ENCODE data around the gene HDAC1.
A peak's percentile ranks its signal among the peaks of the same experiment; 100 is the strongest.

Gene HDAC1

GRCh38 chr1:32357614-32358013 lies 65.7 kb downstream of the HDAC1 start:
- DNase-seq, result no peak
- in situ Hi-C loops (cut with HindIII; ENCODE audit: low pct_ligation_motif_present, low pct_unique_long_range_greater_than_20kb, low sequenced_read_pairs), result no loop called here

- in situ Hi-C loops (cut with HindIII; ENCODE audit: low pct_ligation_motif_present, low pct_unique_long_range_greater_than_20kb, low sequenced_read_pairs), result no loop called here
- no peak for DNase-seq
Observed at GRCh38 chr1:32358435-32358834, 66.6 kb downstream of the HDAC1 start.

DNA sequence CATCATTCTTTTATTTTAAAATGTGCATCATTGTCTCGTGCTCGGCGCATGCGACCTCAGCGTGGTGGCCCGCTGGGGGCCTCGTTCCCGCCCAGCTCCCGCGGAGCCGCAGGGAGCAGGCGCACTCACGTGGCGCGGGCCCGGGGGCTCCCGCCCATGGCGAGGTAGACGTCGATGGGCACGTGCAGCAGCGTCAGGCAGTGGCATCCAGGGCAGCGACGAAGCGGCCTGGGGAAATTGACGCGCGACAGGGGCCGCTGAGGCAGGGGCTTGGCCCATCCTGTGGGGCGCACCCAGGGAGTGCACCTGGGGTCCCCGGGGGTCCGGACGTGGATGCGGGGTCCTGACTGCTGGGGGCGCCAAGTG lies 69.4 kb downstream of the HDAC1 start:
- in situ Hi-C loops (cut with HindIII; ENCODE audit: low pct_ligation_motif_present, low pct_unique_long_range_greater_than_20kb, low sequenced_read_pairs), result no loop called here
- DNase-seq, result no peak

- in situ Hi-C loops (cut with HindIII; ENCODE audit: low pct_ligation_motif_present, low pct_unique_long_range_greater_than_20kb, low sequenced_read_pairs), result no loop called here
- peak; percentile 30 for DNase-seq
Observed at GRCh38 chr1:32361674-32362473, 70.0 kb downstream of the HDAC1 start.

- in situ Hi-C loops (cut with HindIII; ENCODE audit: low pct_ligation_motif_present, low pct_unique_long_range_greater_than_20kb, low sequenced_read_pairs), result no loop called here
- DNase-seq, result no peak
Observed at GRCh38 chr1:32362474-32363313, 70.8 kb downstream of the HDAC1 start, which contains the start of the genes FAM229A and TSSK3. Gene FAM229A, minus strand, starts transcription at chr1:32362485. Its CDS starts 394 bp downstream, at chr1:32362091. Gene TSSK3, plus strand, starts transcription at chr1:32362539. Its CDS starts 163 bp downstream, at chr1:32362702.

- in situ Hi-C loops (cut with HindIII; ENCODE audit: low pct_ligation_motif_present, low pct_unique_long_range_greater_than_20kb, low sequenced_read_pairs), result no loop called here
- no peak for DNase-seq
Observed at GRCh38 chr1:32363713-32364112, 71.8 kb downstream of the HDAC1 start.

DNA sequence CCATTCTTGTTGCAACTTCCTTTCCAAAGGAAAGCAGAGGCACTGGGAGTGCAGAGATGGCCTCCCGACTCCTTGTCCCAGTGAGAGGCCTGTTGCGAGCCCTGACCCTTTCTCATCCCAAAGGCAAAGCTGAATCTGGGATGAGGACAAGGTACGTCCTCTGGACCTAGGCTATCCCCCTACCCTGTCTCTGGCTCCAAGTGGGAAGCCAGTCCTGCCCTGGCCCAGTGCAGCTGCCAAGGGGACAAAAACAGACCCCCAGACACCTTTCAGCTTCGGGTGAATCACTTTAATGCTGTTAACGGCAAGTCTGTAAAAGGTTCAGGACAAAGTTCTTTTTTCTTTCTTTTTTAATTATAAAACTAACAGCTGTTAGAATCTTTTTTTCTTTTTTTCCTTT lies 73.0 kb downstream of the HDAC1 start:
- no peak for DNase-seq
- in situ Hi-C loops (cut with HindIII; ENCODE audit: low pct_ligation_motif_present, low pct_unique_long_range_greater_than_20kb, low sequenced_read_pairs), result no loop called here

DNA sequence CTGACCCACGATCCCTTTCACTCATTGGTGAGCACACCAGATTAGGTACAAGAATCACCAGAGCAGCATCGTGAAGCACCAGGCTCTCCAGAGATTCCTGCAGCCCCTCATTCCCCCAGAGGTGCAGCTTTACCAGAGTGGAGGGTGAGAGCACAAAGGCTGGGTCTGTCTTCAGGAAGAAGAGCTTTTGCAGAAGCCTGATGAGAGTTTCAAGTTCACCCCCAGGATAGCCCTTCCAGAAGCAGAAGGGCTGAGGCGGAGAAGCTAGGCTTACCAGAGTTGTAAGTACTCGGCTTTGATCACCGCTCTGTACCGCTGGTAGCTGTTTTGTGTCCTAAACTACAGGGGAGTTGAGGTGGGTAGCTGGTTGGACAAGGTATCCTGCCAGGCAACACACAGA lies 73.6 kb downstream of the HDAC1 start:
- DNase-seq, result no peak
- in situ Hi-C loops (cut with HindIII; ENCODE audit: low pct_ligation_motif_present, low pct_unique_long_range_greater_than_20kb, low sequenced_read_pairs), result no loop called here

GRCh38 chr1:32367912-32368635 lies 76.2 kb downstream of the HDAC1 start:
- no peak for DNase-seq
- in situ Hi-C loops (cut with HindIII; ENCODE audit: low pct_ligation_motif_present, low pct_unique_long_range_greater_than_20kb, low sequenced_read_pairs), result no loop called here

- no peak for DNase-seq
- in situ Hi-C loops (cut with HindIII; ENCODE audit: low pct_ligation_motif_present, low pct_unique_long_range_greater_than_20kb, low sequenced_read_pairs), result no loop called here
Observed at GRCh38 chr1:32372149-32372756, 80.4 kb downstream of the HDAC1 start.

DNA sequence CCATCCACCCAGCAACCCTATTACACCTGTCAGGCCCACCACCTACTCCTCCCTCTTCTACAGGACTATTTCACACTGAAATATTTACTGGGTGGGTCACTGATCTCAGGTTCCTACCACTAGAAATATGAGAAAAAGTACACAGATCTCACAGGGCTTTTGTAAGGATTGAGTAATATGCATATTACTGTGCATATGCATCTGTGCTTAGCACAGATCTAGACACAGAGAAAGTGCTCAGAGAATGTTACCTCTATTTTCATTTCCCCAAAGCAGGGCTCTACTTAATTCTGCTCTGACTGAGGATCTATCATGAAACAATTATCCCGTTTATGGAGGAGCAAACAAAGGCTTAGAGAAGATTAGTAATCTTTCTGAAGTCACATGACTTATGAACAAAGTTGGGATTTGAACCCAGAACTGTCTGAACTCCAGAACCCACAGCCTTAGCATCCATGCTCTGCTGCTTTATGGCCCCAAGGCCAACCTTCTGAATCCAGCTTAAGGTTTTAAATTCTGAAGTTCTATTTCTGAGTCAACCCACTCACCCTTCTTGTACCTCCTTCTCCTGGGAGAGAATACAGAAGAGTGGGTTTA lies 82.2 kb downstream of the HDAC1 start:
- in situ Hi-C loops (cut with HindIII; ENCODE audit: low pct_ligation_motif_present, low pct_unique_long_range_greater_than_20kb, low sequenced_read_pairs), result no loop called here
- DNase-seq, result no peak

DNA sequence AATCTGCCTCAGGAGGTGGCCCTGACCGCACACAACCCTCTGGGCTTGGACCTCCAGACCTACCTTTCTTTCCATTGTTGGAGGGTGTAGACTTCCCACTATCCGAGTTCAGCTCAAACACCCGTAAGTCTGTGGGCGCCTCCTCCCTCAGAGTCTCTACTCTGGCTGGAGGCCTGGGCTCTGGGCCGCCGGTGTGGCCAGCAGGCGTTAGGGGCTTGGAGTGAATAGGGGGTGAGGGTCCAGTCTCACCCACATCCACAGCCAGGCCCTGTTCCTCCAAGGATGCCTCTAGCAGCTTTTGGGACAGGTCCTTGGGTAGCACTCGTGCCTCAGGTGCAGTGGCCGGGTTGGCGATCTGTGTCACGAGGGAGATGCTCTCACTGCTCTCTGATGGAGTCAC lies 84.3 kb downstream of the HDAC1 start:
- DNase-seq, result no peak
- in situ Hi-C loops (cut with HindIII; ENCODE audit: low pct_ligation_motif_present, low pct_unique_long_range_greater_than_20kb, low sequenced_read_pairs), result no loop called here

- no peak for DNase-seq
- in situ Hi-C loops (cut with HindIII; ENCODE audit: low pct_ligation_motif_present, low pct_unique_long_range_greater_than_20kb, low sequenced_read_pairs), result no loop called here
Observed at GRCh38 chr1:32377541-32378220, 85.8 kb downstream of the HDAC1 start.

- DNase-seq, result no peak
- in situ Hi-C loops (cut with HindIII; ENCODE audit: low pct_ligation_motif_present, low pct_unique_long_range_greater_than_20kb, low sequenced_read_pairs), result no loop called here
Observed at GRCh38 chr1:32380057-32380456, 88.2 kb downstream of the HDAC1 start.

Data from ACHN (cell line).